T-helper 1 cell treated with Interleukin-12 subunit alpha and Interleukin-12 subunit beta and Interleukin-4 antibody, amounts not matched to agents 30 μg/mL and 1 μg/mL, for 36 hours (primary cell): Measurements from ENCODE around the gene IFT43.

Experiments
- H3K27ac Mint-ChIP-seq: one replicate; pipeline ENCODE4 v1.8.0; 2021; ENCODE audit warnings: mild to moderate bottlenecking, mixed read lengths
- H3K27me3 Mint-ChIP-seq: one replicate; pipeline ENCODE4 v1.8.0; 2021; ENCODE audit warnings: low read depth, mixed read lengths
- H3K36me3 Mint-ChIP-seq: one replicate; pipeline ENCODE4 v1.8.0; 2021; ENCODE audit warnings: low read depth, mixed read lengths
- H3K4me1 Mint-ChIP-seq: one replicate; pipeline ENCODE4 v1.8.0; 2021; ENCODE audit warnings: low read depth, mixed read lengths
- H3K4me3 Mint-ChIP-seq: one replicate; pipeline ENCODE4 v1.8.0; 2021; ENCODE audit warnings: mild to moderate bottlenecking, moderate library complexity, mixed read lengths
- H3K9me3 Mint-ChIP-seq: one replicate; pipeline ENCODE4 v1.8.0; 2021; ENCODE audit warnings: mixed read lengths

IFT43 gene

DNA sequence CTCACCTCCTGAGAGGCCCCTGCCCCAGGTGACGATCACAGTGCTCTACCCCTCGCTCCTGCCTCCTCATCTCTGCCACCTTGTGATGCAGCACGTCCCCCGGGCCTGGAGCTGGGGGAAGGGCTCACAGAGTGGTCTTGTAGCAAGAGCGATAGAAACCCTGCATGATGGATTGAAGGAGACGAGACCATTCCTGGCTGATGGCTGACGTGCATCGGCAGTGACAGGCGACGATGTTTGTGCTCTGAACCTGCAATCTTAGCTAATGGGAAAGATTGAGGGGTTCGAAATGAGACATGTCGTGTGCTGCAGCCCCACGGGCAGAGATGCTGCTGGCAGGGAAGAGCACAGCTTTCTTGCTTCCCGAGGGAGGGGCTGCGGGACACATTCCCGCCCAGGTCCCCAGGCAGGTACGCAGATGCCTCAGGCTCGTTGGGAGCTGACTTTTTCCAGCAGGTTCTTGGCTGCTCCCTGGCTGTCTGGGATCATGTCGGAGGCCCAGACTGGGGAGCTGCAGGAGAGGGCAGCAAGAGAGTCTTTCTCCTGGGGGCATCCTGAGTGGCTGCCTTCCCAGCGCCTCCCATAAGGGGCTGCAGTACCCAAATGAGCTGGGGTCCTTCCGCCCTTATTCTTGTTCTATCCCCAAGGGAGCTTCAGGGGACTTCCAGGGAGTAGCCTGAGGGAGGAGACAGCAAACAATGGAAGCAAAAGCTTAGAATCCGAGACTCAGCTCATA lies 127.5 kb downstream of the IFT43 start:
- H3K27ac Mint-ChIP-seq = no peak overlapping the region
- H3K9me3 Mint-ChIP-seq = no peaks in the 10 kb centered on the region
- H3K36me3 Mint-ChIP-seq = no peaks in the 10 kb centered on the region
- no peak overlapping the region for H3K4me3 Mint-ChIP-seq
- H3K4me1 Mint-ChIP-seq = no peaks in the 10 kb centered on the region
- H3K27me3 Mint-ChIP-seq = peaks cover 15% of the 10 kb centered on the region

- peaks cover 9% of the 10 kb centered on the region for H3K27me3 Mint-ChIP-seq
- no peak overlapping the region for H3K27ac Mint-ChIP-seq
- H3K4me1 Mint-ChIP-seq = no peaks in the 10 kb centered on the region
- no peaks in the 10 kb centered on the region for H3K36me3 Mint-ChIP-seq
- H3K9me3 Mint-ChIP-seq = no peaks in the 10 kb centered on the region
- no peak overlapping the region for H3K4me3 Mint-ChIP-seq
Observed at GRCh38 chr14:76113691-76114090, 128.1 kb downstream of the IFT43 start.

- no peaks in the 10 kb centered on the region for H3K36me3 Mint-ChIP-seq
- H3K27me3 Mint-ChIP-seq = peaks cover 7% of the 10 kb centered on the region
- no peak overlapping the region for H3K27ac Mint-ChIP-seq
- H3K9me3 Mint-ChIP-seq = no peaks in the 10 kb centered on the region
- no peak overlapping the region for H3K4me3 Mint-ChIP-seq
- no peaks in the 10 kb centered on the region for H3K4me1 Mint-ChIP-seq
Observed at GRCh38 chr14:76115010-76115422, 129.5 kb downstream of the IFT43 start.

- Mint-ChIP-seq H3K4me3 (no peak overlapping the region), H3K9me3 (no peaks in the 10 kb centered on the region), H3K4me1 (no peaks in the 10 kb centered on the region), H3K27ac (no peak overlapping the region), H3K36me3 (no peaks in the 10 kb centered on the region), H3K27me3 (peaks cover 7% of the 10 kb centered on the region)
Observed at GRCh38 chr14:76117789-76118484, 132.4 kb downstream of the IFT43 start.

- no peaks in the 10 kb centered on the region for H3K36me3 Mint-ChIP-seq
- no peaks in the 10 kb centered on the region for H3K9me3 Mint-ChIP-seq
- H3K27me3 Mint-ChIP-seq = peaks cover 7% of the 10 kb centered on the region
- no peak overlapping the region for H3K27ac Mint-ChIP-seq
- H3K4me3 Mint-ChIP-seq = no peak overlapping the region
- no peaks in the 10 kb centered on the region for H3K4me1 Mint-ChIP-seq
Observed at GRCh38 chr14:76118594-76118993, 133.0 kb downstream of the IFT43 start.

GRCh38 chr14:76121089-76121748 lies 135.7 kb downstream of the IFT43 start:
- no peak overlapping the region for H3K4me3 Mint-ChIP-seq
- H3K4me1 Mint-ChIP-seq = no peaks in the 10 kb centered on the region
- no peaks in the 10 kb centered on the region for H3K9me3 Mint-ChIP-seq
- no peaks in the 10 kb centered on the region for H3K36me3 Mint-ChIP-seq
- no peak overlapping the region for H3K27ac Mint-ChIP-seq
- H3K27me3 Mint-ChIP-seq = no peaks in the 10 kb centered on the region

- Mint-ChIP-seq H3K9me3 (no peaks in the 10 kb centered on the region), H3K4me3 (no peak overlapping the region), H3K36me3 (no peaks in the 10 kb centered on the region), H3K27ac (no peak overlapping the region), H3K27me3 (peaks cover 4% of the 10 kb centered on the region), H3K4me1 (no peaks in the 10 kb centered on the region)
Observed at GRCh38 chr14:76123426-76124225, 138.1 kb downstream of the IFT43 start.

DNA sequence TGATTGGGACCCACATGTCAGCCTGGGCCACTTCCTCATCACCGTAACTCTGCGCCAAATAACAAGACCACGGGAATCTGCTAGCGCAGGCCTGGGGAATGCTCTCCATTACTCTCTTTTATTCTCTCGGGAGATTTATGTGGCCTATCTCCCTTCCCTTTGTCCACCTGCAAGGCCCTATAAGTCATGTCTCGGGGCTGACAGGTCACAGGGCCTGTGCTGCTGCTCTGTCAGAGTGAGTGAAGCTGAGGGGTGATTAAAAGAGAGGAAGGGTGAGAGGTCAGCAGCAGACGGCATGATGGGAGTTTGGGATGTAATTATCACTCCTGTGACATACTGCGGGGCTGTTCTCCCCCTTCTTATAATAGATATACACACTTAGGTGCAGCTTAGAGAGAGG lies 139.9 kb downstream of the IFT43 start:
- Mint-ChIP-seq H3K9me3 (no peaks in the 10 kb centered on the region), H3K4me1 (no peaks in the 10 kb centered on the region), H3K27ac (no peak overlapping the region), H3K27me3 (peaks cover 9% of the 10 kb centered on the region), H3K4me3 (no peak overlapping the region), H3K36me3 (no peaks in the 10 kb centered on the region)

- Mint-ChIP-seq H3K4me3 (no peak overlapping the region), H3K36me3 (no peaks in the 10 kb centered on the region), H3K27ac (no peak overlapping the region)
Observed at GRCh38 chr14:76126076-76126475, 140.5 kb downstream of the IFT43 start.

GRCh38 chr14:76129851-76130576 lies 144.5 kb downstream of the IFT43 start:
- Mint-ChIP-seq H3K9me3 (no peaks in the 10 kb centered on the region), H3K27me3 (peaks cover 37% of the 10 kb centered on the region), H3K4me3 (no peak overlapping the region), H3K27ac (no peak overlapping the region), H3K36me3 (peaks cover 2% of the 10 kb centered on the region), H3K4me1 (peaks cover 5% of the 10 kb centered on the region)

More at GRCh38 chr14:76126076-76126475, 140.5 kb downstream of the IFT43 start:
- Mint-ChIP-seq H3K4me1 (no peaks in the 10 kb centered on the region), H3K9me3 (no peaks in the 10 kb centered on the region), H3K27me3 (peaks cover 15% of the 10 kb centered on the region)

GRCh38 chr14:76131071-76131965 lies 145.8 kb downstream of the IFT43 start:
- Mint-ChIP-seq H3K27ac (no peak overlapping the region), H3K27me3 (peaks cover 48% of the 10 kb centered on the region), H3K4me3 (no peak overlapping the region), H3K9me3 (no peaks in the 10 kb centered on the region), H3K36me3 (peaks cover 2% of the 10 kb centered on the region), H3K4me1 (peaks cover 5% of the 10 kb centered on the region)

- Mint-ChIP-seq H3K27ac (no peak overlapping the region), H3K36me3 (peaks cover 2% of the 10 kb centered on the region), H3K9me3 (no peaks in the 10 kb centered on the region), H3K4me3 (no peak overlapping the region), H3K4me1 (peaks cover 6% of the 10 kb centered on the region), H3K27me3 (peaks cover 62% of the 10 kb centered on the region)
Observed at GRCh38 chr14:76133103-76133502, 147.5 kb downstream of the IFT43 start.
